SW480 (cell line): ENCODE data around the gene BTBD17.
A peak's percentile ranks its signal among the peaks of the same experiment; 100 is the strongest.

Experiments
- DNase-seq: peaks from one replicate; pipeline ENCODE4 v3.0.0-alpha.2; 2016; ENCODE audit warnings: low spot score

The BTBD17 gene

DNA sequence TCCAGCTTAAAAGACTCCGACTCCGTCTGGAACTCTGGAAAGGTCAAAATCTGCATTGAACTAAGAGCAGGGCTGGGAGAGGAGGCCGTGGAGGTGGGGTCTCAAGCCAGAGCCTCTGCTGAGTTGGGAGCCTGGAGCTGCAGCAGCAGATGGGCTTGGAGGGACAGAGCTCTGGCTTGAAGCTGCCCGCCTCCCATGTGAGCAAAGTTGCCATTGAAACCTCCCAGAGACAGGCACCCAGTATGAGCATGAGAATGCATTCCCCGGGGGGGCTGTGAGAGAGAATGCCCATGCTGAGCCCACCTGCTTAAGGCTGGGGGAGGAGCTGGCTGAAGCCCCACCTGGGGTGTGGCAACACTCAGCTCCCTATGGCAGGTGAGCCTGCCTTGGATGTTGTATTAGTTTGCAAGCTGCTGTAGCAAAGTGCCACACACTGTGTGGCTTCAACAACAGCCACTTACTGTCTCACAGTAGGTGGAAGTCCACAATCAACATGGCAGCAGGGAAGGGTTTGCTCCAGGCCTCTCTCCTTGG is 26.1 kb downstream of the BTBD17 start:
- DNase-seq: no peak

DNA sequence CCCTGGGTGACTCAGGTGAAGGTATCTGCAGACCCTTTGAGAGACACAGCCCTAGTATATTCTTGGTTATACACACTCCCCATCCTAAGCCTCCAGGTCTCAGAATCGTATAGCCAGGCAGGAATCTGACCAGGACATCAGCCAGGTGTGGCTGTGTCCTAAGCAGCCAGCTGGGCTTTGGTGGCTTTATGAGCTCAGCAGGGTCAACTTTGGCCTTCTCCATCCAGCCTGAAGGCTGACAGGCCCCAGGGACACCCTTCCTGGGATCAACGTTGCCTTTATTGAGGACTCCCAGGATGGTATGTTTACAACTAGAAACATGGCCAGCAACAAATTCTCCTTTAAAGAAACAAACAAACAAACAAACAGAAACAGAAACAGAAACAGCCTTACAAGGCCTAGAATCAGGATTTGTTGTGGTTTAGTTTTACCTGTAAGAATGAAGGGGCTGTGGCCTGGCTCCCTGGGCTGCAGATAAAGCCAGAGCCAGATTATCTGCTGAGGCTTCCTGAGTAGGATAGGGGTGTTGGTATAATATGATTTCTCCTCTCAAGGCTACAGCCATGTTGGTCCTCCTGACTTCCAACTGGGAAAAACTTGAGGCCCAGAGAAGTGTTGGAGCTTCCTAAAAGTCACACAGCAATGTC is 27.2 kb downstream of the BTBD17 start:
- DNase-seq: no peak

DNA sequence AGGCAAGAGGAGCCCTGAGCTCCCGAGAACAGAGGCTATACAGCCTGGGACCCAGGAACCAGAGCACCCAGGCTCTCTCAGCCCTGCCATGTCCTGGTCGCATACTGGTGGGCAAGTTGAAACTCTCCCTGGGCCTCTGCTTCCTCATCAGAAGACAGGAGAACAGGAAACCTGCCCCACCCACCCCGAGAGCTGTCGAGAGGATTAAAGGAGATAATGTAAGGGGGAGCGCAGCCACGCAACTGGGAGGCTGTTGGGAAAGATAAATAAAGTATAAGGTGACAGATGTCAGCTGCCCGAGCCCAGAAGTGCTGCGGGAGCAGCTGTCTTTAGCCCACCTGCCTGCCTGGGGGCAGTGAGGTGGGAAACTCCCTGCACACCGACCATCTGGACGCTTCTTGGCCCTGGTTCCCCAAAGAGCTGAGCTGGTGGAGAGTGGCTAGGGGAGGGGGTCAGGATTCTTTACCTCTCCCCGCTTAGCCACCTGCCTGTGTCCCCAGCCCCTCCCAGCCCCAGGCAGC is 28.8 kb downstream of the BTBD17 start:
- no peak for DNase-seq

DNA sequence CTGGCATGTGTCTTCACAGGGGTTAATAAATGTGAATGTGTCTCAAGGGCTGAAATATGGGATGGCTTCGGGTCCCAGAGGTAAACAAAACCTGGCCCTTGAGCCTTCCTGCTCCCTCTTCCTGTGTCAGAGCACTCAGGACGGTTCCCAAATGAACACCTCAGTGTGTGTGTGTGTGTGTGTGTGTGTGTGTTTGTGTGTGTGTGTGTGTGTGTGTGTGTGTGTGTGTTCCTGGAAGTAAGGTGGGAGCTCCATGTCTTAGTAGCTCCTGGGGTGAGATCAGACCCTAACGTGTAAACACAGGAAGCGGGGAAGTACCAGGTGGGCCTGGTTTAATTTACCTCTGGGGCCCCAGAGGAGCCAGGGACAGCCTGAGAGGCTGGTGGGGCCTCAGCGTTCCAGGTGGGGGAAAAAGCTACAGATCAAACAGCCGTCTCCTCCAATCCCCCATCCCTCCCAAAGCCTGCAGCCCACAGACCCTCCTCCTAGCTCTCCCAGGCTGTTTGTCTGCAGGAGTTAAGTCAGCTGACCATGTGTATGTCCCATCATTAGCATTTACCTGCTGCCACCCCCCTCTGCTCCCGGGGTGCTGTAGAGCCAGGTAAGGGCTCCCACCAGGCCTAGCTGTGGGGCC is 29.5 kb downstream of the BTBD17 start:
- DNase-seq: no peak

DNA sequence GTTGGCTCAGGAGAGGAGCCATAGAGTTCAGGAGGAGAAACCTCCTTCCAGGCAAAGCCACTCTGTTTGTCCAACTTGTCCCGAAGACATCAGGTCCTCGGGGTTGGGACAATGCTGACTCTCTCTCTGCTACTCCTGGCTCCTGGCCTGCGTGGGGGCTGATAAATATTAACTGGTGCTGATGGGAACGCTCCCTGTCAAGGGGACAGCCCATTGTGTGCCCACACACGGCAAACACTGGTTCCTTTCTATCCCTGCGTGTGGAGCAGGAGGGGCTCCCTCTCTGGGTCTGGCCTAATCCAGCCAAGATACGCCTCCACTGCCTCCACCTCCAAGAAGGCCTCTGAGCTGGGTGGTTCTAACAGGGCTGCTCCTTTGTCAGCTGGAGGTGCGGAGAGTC is 31.2 kb downstream of the BTBD17 start:
- DNase-seq: no peak

DNA sequence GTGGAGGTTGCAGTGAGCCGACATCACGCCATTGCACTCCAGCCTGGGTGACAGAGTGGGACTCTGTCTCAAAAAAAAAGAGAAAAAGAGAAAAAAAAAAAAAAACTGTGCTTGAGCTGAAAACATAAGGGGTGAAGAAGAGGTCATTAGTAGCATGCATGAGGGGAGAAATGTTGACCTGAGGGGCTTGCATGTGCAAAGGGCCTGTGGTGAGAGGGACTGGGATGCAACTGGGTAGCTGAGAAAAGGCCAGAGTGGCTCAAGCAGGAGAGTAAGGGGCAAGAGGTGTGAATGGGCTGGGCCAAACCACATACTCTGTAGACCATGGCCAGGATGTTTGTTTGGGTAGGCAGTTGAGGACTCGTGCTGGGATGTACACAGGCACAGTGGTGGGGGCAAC is 32.3 kb downstream of the BTBD17 start:
- no peak for DNase-seq

DNA sequence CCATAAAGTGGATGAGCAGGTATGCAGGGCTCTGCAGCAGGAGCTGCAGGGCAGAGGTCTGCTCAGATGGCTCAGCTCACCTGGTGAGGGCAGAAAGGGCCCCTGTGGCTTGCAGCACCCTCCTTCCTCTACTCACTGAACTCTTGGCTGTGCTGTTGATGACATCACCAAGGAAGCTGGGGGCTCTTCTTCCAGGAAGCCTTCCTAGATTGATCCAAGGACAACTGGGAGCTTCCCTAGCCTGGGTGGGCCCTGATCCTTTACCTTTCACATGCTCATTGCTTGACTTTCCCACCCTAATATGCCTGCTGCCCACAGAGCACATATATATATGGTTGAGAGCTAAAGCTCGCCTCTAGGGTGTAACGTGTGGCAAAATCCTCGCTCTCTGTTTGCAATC is 33.2 kb downstream of the BTBD17 start:
- no peak for DNase-seq

DNA sequence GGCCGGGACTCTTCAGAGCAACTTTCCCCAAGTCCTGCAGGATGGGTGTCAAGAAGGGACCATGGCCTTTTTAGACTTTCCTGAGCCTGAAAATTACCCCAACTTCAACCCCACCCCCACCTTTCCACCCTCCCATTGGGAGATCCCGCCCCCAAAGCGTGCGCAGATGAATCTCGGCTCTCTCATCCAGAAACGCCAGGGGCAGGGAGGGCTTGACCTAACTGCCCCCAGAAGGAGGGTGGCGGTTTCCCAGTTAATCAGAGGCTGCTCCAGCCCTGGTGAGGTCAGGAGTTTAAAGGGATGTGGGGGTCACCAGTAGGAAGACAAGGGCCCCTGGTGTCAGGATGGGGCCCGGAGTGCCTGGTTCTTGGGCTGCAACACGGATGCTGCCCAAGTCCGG is 35.2 kb downstream of the BTBD17 start:
- DNase-seq: no peak

DNA sequence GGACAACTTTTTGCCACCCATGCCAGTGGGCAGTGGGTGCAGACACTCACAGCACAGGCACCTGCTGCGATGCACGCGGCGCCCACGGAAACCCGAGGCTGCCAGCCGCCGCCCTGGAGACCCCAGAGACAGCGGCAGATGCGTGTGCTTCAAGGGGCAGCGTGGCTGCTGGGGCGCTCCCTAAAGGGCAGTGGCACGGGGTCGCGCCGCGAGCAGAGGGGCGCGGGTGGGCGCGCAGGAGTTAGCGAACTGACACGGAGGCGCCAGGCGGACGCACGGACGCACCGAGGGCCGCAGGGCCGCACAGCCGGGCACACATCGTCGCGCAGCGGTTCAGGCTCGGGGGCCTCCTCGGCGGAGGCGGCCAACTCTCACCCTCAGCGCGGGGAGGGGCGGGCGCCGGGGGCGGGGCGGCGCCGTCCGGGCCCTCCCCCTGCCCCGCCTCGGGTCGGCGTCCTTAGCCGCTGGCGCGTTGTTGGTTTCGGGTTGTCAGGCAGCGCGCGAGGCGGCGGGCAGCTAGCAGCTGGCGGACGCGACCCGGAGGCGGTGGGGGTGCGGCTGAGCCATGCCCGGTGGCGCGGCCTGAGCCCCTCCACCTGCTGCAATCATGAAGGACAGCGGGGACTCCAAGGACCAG is 35.8 kb downstream of the BTBD17 start, which contains the start of gene KIF19:
TSS of gene KIF19 (plus strand) at position 484 of the 637 bp plus-strand sequence. CDS start at position 608, 124 bp downstream.
- DNase-seq: peak; percentile 24

DNA sequence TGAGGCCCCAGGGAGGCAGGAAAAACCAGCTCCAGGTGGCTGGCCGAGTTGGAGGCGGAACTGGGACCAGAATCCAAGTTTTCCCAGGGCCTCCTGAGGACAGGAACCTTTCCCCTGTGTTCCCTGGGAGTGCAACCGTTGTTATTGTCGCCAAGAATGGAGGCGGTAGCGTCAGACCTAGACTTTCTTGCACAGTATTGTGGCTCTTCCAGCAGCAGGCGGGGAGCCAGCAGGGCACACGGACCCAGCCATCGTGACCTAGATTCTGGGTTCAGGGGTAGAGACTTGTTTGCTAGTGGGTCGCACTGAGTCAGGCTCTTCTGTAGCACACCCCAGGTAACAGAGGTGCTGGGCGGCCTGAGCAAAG is 36.3 kb downstream of the BTBD17 start:
- DNase-seq: no peak

DNA sequence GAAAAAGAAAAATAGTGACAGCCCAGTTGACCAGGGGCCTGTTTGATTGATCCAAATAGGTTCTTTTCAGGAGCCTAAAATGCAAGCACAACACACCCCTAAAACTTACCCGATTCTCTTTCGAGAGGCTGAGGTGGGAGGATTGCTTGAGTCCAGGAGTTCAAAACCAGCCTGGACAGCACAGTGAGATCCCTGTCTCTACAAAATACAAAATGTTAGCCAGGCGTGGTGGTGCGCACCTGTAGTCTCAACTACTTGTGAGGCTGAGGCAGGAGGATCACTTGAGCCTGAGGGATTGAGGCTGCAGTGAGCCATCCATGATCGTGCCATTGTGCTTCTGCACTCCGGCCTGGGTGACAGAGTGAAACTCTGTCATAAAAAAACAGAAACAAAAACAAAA is 37.1 kb downstream of the BTBD17 start:
- no peak for DNase-seq

DNA sequence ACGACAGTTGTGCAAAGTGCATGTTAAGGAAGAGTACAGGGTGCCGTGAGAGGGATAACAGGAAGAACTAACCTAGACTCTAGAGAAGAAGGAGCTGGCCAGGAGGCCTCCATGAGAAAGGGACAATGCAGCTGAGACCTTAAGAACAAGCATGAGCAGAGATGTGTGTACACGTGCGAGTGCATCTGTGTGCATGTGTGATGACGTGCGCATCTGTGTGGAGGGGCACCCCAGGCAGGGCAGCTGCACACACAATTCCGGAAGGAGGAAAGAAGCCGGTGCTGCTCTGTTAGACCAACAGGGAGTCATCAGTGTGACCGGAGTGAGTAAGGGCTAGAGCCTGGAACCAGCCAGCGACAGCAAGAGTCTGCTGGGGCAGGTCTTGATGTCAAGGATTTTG is 43.3 kb downstream of the BTBD17 start:
- DNase-seq: no peak

DNA sequence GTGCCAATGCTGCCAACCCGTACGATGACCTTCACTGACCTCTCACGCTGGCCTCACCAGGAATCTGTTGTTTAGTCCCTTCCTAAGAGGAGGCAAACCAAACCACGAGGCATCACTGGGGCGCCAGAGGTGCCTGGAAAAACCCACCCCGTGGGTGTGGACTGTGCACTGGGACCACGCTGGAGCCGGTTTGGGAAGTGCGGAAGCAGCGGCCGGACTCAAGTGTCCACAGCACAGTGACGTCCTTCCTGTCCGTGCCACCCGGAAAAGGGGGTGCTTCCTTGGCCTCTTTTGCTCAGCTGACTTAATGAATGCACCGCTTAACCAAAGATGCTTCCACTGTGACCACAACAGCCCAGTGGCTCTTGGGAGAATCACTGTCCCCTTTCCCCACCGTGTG is 44.6 kb downstream of the BTBD17 start:
- DNase-seq: no peak

DNA sequence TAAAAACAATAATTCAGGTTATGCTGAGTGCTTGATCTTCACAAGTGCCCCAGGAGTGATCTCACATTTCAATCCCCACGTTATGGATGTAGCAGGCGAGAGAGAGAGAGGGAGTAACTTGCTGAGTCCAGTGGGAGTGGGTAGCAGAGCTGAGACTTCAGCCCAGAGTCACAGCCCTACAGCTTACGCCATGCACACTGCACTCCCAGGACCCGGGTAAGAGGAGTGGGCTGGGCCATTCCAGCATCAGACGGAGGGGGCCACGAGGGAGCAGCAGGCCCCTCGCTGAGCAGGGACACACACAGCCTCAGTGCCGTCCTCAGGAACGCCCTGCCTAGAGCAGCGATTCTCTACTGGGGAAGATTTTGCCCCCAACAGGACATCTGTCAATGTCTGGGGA is 45.4 kb downstream of the BTBD17 start:
- no peak for DNase-seq

DNA sequence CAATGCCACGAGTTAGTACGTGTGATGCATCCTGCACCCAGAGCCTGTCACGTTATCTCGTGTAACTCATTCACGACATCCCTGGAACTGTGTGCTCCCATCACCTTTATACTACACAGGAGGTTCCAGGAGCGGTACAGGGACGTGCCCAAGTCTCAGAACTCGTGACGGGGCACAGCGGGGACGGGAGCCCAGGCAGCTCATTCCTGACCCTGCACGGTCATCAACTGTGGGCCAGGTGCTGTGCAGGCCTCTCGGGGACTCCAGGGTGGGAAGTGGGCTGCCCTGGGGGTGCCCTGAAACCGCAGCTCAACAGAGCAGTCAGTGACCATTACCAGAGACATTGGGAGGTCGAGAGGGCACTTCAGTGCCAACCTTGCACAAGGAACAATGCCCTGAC is 46.8 kb downstream of the BTBD17 start:
- no peak for DNase-seq

DNA sequence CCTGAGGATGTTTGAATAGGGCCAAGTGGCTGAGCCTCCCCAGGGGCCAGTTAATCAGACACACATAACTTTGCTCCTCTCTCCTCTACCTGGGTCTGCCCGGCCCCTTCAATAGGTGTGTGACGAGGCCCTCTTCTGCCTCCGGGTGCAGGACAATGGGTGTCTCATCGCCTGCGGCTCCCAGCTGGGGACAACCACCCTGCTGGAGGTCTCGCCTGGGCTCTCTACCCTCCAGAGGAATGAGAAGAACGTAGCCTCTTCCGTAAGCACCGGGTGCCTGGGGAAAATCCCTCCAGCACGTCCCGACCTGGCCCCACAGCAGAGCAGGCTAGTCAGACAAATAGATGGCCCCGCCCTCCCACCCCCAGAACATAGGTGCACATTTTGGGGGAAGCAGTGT is 51.8 kb downstream of the BTBD17 start:
- DNase-seq: no peak

DNA sequence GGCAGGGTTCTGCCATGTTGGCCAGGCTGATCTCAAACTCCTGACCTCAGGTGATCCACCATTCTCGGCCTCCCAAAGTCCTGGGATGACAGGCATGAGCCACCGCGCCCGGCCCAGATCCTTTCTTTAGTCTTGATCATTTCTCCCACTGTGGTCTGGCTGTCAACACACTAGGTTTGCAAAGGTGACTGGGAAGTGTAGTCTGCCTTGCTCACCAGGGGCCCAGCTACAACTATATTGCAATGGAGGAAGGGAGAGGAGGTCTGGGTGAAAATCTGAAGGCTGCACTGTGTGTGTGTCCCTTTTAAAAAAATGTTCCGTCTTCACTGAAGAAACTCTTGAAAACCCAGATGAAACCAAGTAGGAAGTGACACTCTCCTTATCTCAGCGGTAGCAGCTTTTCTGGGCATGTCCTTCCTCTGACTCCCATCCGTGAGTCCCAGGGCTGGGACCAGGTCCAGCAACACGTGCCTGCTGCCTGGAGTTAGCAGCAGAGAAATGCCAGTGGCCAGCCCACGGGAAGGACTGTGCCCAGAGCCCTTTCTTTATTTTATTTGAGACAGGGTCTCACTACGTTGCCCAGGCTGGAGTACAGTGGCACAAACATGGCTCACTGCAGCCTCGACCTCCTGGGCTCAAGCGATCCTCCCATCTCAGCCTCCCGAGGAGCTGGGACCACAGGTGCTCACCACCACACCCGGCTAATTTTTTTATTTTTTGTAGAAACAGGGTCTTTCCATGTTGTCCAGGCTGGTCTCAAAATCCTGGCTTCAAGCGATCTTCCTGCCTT is 53.5 kb downstream of the BTBD17 start:
- no peak for DNase-seq
